Stimulated activated CD8-positive, alpha-beta memory T cell treated with anti-CD3 and anti-CD28 coated beads, Interleukin-15, amount 100 ng/mL, for 1 hour (primary cell): Measurements from ENCODE around the gene PLEKHD1.

Experiments used
- DNase-seq: peaks from one replicate; pipeline ENCODE4 v3.0.0-alpha.2; 2020; ENCODE audit warnings: low read depth

PLEKHD1 gene

DNA sequence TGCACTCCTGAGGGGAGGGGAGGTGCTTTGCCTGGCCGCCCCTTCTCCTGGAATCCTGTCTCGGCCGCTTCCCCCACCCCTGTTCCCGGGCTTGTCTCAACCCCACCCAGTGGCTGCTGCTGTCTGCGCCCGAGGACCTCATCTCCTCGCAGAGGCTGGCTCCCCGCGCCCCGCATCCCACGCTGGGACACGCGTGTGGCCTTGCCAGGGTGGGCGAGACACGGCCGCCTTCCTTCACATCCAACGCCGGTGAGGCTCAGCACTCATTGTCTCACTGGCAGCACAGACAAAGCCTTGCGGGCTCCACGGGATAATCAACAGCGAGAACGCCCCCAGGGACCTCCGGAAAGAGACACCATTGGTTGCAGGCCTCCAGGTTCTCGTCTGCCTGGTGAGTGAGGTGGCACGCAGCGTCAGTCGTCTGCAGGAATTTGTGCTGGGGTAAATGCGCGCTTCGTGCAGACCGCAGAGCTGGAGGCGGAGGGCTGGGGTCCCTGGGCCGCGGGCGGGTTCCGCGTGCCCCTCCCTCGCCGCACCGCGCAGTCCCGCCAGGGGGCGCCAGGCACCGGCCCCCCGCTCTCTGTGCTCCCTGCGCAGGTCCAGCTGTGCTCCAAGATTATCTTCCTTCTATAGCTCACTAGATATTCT is 63.3 kb downstream of the PLEKHD1 start:
- DNase-seq: no peak

DNA sequence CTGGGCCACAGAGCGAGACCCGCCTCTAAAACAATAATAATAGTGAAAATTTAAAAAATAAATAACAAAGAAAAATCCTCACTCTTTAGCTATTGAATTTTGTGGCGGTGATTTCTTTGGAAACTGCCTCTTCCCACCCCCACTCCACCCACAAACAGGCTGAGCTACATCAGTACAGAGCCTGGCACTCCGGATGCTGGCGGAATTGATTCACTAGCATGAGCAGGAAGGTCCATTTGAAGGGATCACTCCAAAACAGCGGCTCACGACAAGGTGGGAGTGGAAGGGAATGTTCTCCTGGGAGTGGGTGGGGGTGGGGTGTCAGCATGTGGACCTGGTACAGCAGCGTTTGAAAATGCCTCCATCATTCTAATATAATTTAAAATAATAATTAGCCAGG is 64.0 kb downstream of the PLEKHD1 start:
- DNase-seq: no peak

DNA sequence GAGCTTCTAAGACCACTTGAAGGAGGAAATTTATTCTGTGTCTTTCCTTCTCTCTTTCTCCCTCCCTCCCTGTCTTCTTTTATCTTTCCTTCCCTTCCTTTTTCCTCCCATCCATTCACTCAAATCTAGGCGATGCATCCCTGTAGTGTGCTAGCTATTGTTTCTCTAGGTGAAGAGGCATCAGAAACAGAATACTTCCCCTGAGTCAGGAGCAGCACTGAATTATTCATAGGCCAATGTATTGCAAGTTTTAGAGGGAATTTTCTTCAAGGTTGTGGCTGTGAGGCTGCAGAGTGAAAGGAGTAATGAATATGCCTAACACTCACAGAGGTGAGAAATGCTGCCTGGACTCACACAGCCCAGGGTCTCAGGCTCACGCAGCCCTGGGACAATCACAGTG is 67.0 kb downstream of the PLEKHD1 start:
- DNase-seq: no peak

DNA sequence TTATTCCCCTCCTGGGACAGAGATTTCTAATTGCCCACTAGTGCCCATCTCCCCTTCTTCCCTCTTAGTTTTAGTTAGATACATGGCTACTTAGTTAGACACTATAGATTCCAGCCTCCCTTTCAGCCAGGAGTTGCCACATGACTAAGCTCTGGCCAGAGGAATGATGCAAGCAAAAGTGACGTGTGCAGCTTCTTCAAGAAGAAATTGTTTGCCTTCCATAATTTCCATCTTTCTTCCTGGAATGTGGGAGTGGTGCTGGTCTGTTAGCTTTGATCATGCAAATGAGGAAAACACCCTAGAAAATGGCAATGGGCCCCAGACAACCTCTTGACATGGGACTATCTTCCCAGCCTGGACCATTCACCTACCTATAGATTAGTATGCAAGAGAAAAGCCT is 68.7 kb downstream of the PLEKHD1 start:
- no peak for DNase-seq

DNA sequence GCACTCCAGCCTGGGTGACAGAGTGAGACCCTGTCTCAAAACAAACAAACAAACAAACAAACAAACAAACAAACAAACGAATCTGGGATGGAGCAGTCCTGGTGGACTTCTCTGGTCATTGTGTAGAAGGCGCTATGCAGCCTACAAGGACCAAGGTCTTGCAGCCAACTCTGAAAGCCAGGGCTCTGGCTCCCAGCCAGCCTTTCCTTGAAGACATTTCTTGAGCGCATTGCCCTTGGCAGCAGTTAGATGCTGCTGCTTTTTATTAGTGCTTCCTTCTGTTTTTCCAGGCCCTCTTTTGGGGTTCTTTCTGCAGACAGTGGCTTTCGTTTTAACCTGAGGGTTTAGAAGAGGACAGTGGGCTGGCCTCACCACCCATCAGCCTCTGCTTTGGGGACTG is 70.0 kb downstream of the PLEKHD1 start:
- DNase-seq: no peak

DNA sequence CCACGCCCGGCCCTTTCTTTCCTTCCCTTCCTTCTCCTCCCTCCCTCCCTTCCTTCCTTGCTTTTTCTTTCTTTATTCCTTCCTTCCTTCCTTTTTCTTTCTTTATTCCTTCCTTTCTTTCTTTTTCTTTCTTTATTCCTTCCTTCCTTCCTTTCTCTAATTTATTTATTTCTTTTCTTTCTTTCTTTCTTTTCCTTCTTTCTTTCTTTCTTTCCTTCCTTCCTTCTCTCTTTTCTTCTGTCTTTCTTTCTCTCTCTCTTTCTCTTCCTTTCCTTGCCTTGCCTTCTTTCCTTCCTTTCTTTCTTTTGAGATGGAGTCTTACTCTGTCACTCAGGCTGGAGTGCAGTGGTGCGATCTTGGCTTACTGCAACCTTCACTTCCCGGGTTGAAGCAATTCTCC is 74.2 kb downstream of the PLEKHD1 start:
- no peak for DNase-seq

DNA sequence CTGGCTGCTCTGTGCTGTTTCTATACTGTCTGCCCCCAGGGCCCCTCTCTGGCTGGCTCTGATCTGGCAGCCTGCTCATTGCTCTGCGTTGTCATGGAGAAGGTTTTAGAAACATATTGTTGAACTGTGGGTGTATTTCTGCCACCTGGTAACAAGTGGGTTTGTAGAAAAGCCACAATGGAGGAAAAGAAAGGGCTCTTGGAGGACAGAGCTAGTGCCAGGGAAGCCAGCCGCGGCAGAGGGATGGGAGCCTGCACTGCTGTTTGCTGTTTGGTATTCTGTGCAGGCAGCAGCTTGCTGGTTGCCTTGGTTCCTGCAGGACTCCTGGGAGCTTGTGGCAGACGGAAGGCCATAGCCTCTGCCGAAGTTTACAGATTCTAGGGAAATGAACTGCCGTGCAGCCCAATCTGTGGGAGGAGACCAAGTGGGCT is 75.1 kb downstream of the PLEKHD1 start:
- no peak for DNase-seq

DNA sequence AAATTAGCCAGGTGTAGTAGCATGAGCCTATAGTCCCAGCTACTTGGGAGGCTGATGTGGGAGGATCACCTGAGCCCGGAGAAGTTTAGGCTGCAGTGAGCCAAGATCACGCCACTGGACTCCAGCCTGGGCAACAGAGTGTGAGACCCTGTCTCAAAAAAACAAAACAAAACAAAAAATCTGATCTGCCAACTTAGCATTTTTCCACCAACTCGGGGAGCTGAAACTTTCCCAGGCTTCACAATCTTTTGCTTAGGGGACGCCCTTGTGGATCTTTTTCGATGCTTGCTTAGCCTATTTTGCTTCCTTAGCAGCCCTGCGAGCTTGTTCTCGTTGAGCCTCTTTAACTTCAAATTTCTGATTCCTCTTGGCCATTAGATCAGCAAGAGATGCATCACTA is 76.3 kb downstream of the PLEKHD1 start:
- DNase-seq: no peak

DNA sequence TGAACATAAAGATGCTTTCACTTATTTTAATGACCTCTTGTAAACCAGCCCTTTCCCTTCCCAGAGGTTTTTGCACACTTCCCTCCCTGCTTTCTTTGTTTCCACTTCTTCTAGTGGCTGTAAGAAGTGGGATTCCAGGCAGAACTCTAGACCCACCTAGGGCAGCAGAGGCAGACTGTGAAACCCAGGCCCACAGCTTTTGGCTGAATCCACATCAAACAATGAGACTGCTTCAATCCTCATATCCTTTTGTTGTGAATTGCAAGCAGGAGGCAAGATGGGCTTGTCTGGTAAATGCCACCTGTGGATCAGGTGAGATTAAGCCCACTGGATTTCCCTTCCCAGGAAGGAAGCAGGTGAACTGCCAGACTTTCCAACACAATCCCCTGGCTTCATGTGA is 77.4 kb downstream of the PLEKHD1 start:
- no peak for DNase-seq

DNA sequence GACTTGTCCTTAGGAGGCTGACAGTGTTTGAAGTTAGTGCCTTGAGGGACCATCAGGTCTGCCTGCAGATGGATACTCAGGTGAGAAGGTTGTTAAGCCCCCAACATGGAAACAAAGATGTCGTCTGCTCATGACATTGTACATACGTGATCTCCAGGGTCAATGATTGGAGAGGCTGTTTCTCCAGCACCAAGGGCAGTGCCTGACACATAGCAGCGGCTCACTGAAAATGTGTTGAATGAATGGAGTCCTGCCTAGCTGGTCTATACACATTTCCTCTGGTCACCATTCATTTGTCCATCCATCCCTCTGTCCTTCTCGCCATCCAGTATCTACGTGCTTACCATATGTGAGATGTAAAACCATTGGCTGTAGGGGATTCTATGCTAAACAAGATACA is 83.0 kb downstream of the PLEKHD1 start:
- no peak for DNase-seq

DNA sequence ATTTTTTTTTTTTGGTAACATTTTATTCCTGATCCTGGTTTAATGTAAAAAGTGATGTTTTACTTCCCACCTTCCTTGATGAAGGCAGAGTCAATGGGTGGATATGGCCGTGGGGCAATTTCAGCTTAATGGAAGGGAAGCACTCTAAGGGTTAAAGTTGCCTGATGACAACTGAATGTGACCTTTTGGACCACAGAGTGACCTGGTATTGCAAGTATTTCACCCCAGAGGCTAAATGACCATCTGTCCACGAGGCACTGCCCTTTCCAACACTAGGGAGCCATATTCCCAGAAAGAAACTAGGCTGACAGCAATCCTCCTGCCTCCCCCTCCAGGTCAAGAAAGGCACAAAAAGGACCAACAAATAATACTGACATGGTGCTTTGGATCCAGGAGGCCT is 85.3 kb downstream of the PLEKHD1 start:
- no peak for DNase-seq

DNA sequence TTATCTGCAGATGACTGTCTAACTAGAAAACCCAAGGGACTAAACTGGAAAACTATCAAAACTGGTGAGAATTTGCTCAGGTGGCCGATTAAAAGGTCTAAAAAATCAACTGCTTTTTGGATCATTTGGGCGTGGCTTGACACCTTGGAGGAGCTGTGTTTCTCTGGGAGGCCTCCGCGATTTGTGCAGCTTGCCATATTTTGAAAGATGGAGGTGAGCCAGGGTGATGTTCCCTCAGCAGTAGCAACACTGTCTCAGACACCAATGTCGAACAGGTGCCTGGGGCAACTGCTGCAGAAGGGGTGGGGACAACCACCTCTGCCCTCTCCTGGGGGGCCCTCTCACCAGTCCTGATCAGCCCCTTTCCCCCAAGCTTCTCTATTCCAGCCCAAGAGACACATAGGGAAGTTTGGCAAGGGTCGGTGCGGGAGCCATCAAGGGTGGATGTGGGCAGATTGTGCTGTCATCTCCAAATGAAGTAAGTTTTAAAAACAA is 86.4 kb downstream of the PLEKHD1 start:
- DNase-seq: no peak

DNA sequence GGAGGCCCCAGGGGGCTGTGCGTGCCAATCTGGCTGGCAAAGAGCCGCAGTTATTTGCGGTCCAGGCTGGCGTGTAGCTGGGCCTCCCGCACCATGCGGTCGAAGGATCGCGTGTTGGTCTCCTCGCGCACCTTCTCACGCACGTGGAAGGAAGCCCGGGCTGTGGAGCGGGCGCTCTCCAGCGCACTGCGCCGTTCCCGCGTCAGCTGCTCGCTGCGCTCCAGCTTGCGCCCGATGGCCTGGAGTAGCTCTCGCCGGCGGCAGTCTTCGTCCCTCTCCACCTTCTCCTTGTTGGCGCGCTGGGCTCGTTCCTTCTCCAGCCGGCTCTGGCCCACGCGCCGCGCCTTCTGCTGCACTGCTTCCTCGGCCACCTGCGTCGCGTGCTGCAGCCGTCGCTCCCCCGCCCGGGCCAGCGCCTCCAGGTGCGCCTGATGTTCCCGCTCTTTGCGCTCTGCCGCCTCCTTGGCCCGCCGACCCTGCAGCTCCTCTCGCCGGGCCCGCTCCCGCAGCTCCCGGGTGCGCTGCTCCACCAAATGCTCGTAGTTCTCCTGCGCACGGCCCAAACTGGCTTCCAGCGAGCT is 87.0 kb downstream of the PLEKHD1 start:
- DNase-seq: no peak

DNA sequence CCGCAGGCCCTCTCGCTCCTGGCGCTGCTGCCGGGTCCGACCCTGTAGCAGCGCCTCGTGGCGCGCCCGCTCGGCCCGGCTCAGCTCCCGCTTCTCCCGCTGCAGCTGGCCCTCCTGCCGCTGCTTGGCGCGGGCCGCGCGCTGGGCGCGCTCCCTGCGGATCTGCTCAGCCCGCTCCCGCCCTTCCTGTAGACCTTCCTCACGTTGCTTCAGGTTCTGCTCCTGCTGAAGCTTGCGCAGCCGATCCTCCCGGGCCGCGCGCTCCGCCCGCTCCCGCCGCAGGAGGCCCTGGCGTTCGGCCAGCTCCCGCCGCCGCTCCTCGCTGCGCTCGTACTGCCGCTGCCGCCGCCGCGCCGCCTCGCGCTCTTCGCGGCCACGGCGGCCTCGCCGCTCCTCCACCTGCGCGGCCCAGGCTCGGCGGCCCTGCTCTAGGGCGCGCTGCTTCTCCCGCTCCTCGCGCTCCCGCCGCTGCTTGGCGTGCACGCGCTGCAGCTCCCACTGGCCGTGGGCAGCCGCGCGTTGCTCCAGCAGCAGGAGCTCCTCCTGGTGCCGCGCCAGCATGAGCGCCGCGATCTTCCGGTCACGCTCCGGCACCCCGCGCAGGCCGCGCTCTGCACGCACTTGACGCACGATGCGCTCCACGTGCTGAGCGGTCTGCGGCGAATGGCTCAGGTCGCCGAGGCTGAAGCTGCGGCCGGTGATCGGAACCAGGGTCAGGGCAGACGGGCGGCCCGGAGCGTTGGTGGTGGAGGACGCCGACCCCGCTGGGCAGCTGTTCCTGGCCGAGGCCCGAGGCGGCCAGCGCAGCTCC is 87.7 kb downstream of the PLEKHD1 start:
- DNase-seq: no peak

DNA sequence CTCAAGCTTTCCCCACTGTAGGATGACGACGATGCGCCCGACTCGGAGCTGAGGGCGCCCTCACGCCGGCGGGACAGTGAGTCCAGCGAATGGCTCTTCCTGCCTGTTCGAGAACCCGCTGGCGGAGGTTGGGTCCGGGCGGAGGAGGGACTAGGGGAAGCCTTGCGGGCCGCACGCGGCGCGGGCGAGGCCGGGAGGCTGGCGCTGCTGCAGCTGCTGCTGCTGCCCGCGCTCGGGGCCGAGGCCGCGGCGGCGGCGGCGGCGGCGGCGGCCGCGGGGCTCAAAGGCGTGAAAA is 88.3 kb downstream of the PLEKHD1 start:
- DNase-seq: no peak

DNA sequence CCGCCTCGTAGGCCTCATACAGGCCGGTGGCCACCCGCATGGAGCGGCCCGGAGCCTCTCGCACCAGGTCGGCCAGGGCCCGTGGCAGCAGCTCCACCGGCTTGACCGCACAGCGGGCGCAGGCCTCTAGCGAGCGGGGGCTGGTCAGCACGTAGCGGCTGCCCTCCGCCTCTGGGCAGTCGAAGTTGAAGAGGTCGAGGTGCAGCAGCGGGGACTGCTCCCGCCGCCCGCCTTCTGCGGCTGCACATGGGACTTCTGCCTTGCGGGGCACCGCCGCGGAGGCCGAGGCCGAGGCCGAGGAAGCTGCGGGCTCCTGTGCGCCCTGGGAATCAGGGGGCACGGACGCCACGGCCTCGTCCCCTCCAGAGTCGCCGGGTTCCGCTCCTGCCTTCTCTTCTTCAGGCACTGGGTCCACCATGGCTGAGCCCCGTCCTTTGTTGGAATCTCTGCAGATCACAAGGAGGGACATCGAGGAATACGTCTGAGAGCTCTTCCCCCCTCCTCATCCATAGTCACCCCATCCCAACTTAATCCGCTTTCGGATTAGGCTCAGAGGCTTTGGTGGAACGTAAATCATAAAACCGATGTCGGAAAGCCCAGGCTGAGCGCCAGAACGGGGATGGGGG is 88.8 kb downstream of the PLEKHD1 start:
- DNase-seq: no peak

DNA sequence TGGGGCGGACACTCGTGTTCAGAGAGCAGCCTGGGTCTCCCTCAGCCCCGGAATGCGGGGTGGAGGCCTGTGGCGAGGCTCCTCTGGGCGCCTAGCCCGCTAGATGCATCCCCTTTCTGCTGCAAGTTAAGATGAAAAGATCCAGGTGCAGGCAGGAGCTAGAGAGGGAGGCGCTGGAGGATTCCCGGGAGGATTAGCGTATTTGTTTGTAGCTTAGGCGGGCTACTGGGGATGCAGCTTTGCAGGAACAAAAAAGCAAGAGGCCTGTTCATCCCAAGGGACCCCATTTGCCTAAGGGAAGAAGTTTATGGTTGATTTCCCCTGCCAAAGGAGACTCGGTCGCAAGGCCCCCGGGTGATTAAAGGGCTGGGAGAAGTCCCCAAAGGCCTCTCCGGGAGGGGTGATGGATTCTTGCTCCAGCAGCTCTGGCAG is 89.3 kb downstream of the PLEKHD1 start:
- no peak for DNase-seq

DNA sequence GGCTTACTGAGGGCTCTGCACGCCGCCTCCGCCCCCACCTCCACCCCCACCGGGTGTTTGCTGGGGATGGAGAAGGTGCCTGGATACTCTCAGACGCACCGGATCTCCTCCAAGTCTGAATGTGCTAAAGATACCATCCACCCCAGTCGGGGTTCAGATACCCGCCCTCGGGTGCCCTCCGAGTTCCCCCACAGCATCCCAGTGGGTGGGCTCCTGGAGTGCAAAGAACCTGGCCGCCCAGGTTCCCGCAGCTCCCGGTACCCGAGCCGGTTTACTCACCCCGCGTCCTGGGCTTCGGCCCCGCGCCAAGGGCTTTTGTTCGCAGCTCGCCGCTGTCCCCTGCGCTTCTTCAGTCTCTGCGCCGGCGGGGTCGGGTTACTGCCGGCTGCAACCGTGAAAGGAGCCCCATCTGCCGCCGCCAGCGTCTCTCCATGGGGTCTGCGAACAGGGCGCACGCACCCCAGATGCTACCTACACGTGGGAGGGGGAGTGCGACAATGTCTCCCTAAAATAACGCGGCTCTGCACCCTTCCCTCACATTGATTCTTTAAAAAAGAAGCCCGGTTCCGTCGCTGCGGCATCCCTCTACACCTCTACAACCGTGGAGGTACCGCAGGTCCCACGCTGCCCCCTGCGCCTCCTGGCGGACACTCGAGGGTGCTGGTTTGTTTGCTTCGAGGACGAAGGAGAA is 89.9 kb downstream of the PLEKHD1 start, which contains the start of gene CCDC177:
Gene CCDC177, minus strand, starts transcription at position 609 of the 691 bp plus-strand sequence. CDS start 1,249 bp downstream, outside the sequence.
- peak; percentile 62 for DNase-seq

DNA sequence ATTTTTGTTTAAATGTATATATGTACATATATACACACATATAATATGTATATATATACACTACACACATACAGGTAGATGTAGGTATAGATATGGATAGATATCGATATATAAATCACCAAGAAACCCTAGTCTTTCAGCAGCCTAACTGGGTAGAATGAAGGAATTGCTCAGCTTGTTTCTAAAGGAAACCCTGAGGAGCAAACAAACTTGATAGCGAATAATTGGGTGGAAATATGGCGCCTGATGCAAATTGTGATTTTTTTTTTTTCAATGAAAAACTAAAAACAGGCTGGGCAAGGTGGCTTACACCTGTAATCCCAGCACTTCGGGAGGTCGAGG is 90.4 kb downstream of the PLEKHD1 start:
- no peak for DNase-seq

DNA sequence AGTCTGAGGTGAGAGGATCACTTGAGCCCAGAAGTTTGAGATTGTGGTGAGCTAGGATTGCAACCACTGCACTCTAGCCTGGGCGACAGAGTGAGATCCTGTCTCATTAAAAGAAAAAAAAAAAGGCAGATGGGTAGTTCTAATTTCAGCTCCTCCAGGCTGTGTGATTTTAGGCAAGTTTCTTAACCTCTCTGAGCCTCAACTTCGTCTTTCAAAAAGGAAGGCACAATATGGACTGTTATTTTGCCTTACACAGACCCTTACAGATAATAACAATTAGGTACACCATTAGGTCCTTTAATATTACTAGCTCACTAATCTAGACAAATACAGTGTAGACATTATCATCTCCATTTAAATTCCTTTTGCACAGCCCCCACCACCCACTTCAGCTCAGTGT is 94.9 kb downstream of the PLEKHD1 start:
- DNase-seq: no peak

DNA sequence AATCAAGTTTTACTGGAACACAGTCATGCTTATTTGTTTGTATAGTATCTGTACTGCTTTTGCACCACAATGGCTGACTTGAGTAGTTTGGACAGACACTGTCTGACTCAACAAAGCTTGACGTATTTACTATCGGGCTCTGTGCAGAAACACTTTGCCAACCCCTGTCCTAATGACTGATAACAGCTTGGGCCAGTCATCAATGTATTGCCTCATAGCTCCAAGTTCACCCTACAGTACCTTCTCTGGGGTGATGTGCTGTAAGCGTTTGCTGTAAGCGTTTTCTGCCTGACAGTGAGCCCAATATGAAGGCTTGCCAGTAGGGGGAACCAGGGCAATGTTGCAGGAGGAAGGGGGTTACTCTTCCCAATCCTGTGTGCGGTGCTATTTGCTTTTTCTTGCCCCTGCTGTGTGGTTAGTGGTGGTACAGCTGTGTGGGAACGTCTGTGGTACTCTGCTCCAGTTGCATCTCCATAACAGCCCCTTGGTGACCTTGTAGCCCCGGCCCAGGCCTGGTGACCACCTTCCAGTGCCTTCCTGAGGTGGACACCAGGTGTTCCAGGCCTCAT is 95.6 kb downstream of the PLEKHD1 start:
- DNase-seq: no peak
